Keratinocyte (primary cell): ENCODE results near the gene PLA2G10.
"Not testable (repeated sequence)": the region's sequence is repeated elsewhere in the genome, so short reads cannot be mapped to it uniquely, and the experiment has no call there.

Experiments
- CTCF ChIP-seq, 3 experiments: IDR thresholded peaks in 1 of 3; conservative IDR thresholded peaks in 1 of 3; optimal IDR thresholded peaks in 1 of 3; 2 replicates in 2 of 3; 3 replicates in 1 of 3; pipeline versions ENCODE3 to v1.5.1; 2011; ENCODE audit warnings: low read length in 3 of 3, mild to moderate bottlenecking in 3 of 3, moderate library complexity in 2 of 3, control low read depth in 1 of 3, inconsistent platforms in 1 of 3; ENCODE audit not compliant: insufficient read depth in 2 of 3; ENCODE audit errors: extremely low read depth in 1 of 3
- EZH2 ChIP-seq: IDR thresholded peaks from one replicate; pipeline ENCODE4 v1.6.1; 2012; ENCODE audit warnings: inconsistent platforms, mild to moderate bottlenecking, low read length, moderate library complexity

GRCh38 chr16:14733233-14733632 lies 39.1 kb upstream of the PLA2G10 start:
- TF ChIP-seq CTCF (optimal IDR thresholded peaks at IDR 0.05 in 1 of 3, IDR thresholded peaks at IDR 0.05 in 1 of 3, conservative IDR thresholded peaks at IDR 0.05 in 1 of 3; ENCODE audit: extremely low read depth in 1 of 3, insufficient read depth in 2 of 3, low read length in 3 of 3); EZH2: not testable (repeated sequence)
